Muscle of leg (tissue), 11 donors: ENCODE data around the gene PIGA. TPM values are rescaled to one million over a fixed set of nuclear protein-coding genes. Genes with fewer than 3 reads are reported as not detected.
"Not testable (repeated sequence)": the region's sequence is repeated elsewhere in the genome, so short reads cannot be mapped to it uniquely, and the experiment has no call there.

Source experiments
- DNase-seq: peaks from one replicate; pipeline ENCODE4 v3.0.0; 2013
- H3K27ac ChIP-seq: one replicate; pipeline ENCODE4 v1.5.1; 2013; ENCODE audit warnings: mild to moderate bottlenecking, low read length, control low read depth
- H3K27me3 ChIP-seq: one replicate; pipeline ENCODE4 v1.6.1; 2013; ENCODE audit warnings: low read length; ENCODE audit not compliant: control insufficient read depth, insufficient read depth
- H3K36me3 ChIP-seq: one replicate; pipeline ENCODE4 v1.6.1; 2013; ENCODE audit warnings: low read length; ENCODE audit not compliant: control insufficient read depth, insufficient read depth
- H3K4me1 ChIP-seq: one replicate; pipeline ENCODE4 v1.6.1; 2013; ENCODE audit warnings: low read length; ENCODE audit not compliant: control insufficient read depth, insufficient read depth
- H3K4me3 ChIP-seq: one replicate; pipeline ENCODE4 v1.5.1; 2013; ENCODE audit warnings: low read length, control low read depth
- H3K9me3 ChIP-seq: replicated peaks from 2 replicates; pipeline ENCODE4 v1.6.1; 2013; ENCODE audit warnings: low read depth, low read length; ENCODE audit not compliant: control insufficient read depth
- WGBS: methylation state at CpG from one replicate; pipeline ENCODE4 v1.1.5; 2013; ENCODE audit warnings: missing lambda C conversion rate; ENCODE audit not compliant: insufficient coverage; 5-methylcytosine and 5-hydroxymethylcytosine counted together
- polyA plus RNA-seq, 8 donors: library from polyadenylated mRNA; unstranded; fragments of 120-200 nt; gene quantifications; one replicate each; pipeline versions ENCODE4 v1.2.1 to v1.2.3, GENCODE V29; 2013; ENCODE audit warnings: inconsistent platforms in 1 of 8, low replicate concordance in 1 of 8; ENCODE audit not compliant: insufficient read length in 8 of 8, insufficient read depth in 1 of 8
- total RNA-seq: library from RNA; stranded (reverse); fragments of 120-200 nt; gene quantifications from one replicate; pipeline ENCODE4 v1.2.4, GENCODE V29; 2013

Gene PIGA
- total and polyA plus RNA-seq, 9 donors = 4.5 to 8.3 (median 6.2) TPM

- DNase-seq = no peak
- H3K27ac ChIP-seq = no peak overlapping the region
- no peaks in the 10 kb centered on the region for H3K9me3 ChIP-seq
- no peak overlapping the region for H3K4me3 ChIP-seq
- peaks cover 2% of the 10 kb centered on the region for H3K36me3 ChIP-seq
- H3K27me3 ChIP-seq = peaks cover 8% of the 10 kb centered on the region
- WGBS = 82% methylated on average over 1 of the region's 3 CpGs
- no peaks in the 10 kb centered on the region for H3K4me1 ChIP-seq
Observed at GRCh38 chrX:15322072-15322471, 13.3 kb downstream of the PIGA start.

GRCh38 chrX:15321447-15321846 lies 13.9 kb downstream of the PIGA start:
- Histone ChIP-seq H3K36me3 (peaks cover 2% of the 10 kb centered on the region), H3K4me3 (no peak overlapping the region), H3K27me3 (peaks cover 8% of the 10 kb centered on the region), H3K4me1 (no peaks in the 10 kb centered on the region), H3K27ac (no peak overlapping the region), H3K9me3 (no peaks in the 10 kb centered on the region)
- DNase-seq = peak; percentile 38
- 100% methylated on average over 1 of the region's 4 CpGs for WGBS

GRCh38 chrX:15320297-15320696 lies 15.0 kb downstream of the PIGA start:
- H3K27ac ChIP-seq = no peak overlapping the region
- DNase-seq = no peak
- WGBS = no CpG with 5 or more reads among the region's 4 CpGs
- H3K36me3 ChIP-seq = peaks cover 2% of the 10 kb centered on the region
- no peak overlapping the region for H3K4me3 ChIP-seq
- H3K9me3 ChIP-seq = no peaks in the 10 kb centered on the region
- no peaks in the 10 kb centered on the region for H3K4me1 ChIP-seq
- peaks cover 8% of the 10 kb centered on the region for H3K27me3 ChIP-seq

- Histone ChIP-seq H3K4me1 (no peaks in the 10 kb centered on the region), H3K9me3 (no peaks in the 10 kb centered on the region), H3K27ac (no peak overlapping the region), H3K36me3 (peaks cover 2% of the 10 kb centered on the region), H3K27me3 (peaks cover 8% of the 10 kb centered on the region), H3K4me3 (no peak overlapping the region)
- DNase-seq = no peak
- no CpG with 5 or more reads among the region's 4 CpGs for WGBS
Observed at GRCh38 chrX:15319075-15319474, 16.2 kb downstream of the PIGA start.

- Histone ChIP-seq H3K27ac (no peak within 1 kb of the TSS), H3K27me3 (peaks cover 6% of the 10 kb centered on the region), H3K4me1 (no peaks in the 10 kb centered on the region), H3K9me3 (no peaks in the 10 kb centered on the region), H3K36me3 (no peaks in the 10 kb centered on the region), H3K4me3 (peak within 1 kb of the TSS; percentile 0)
- 80% methylated on average over 1 of the region's 3 CpGs for WGBS
- no peak for DNase-seq
Observed at GRCh38 chrX:15315509-15315908, 19.8 kb downstream of the PIGA start, which contains the start of gene ASB11. TSS of gene ASB11 (minus strand) at chrX:15315640. CDS start at chrX:15315605, 35 bp downstream.

GRCh38 chrX:15314472-15314871 lies 20.9 kb downstream of the PIGA start:
- WGBS = no CpG with 5 or more reads among the region's 2 CpGs
- no peak for DNase-seq
- H3K4me1 ChIP-seq = no peaks in the 10 kb centered on the region
- H3K4me3 ChIP-seq = peak overlapping the region; percentile 0
- H3K27me3 ChIP-seq = peaks cover 6% of the 10 kb centered on the region
- H3K27ac ChIP-seq = no peak overlapping the region
- no peaks in the 10 kb centered on the region for H3K9me3 ChIP-seq
- no peaks in the 10 kb centered on the region for H3K36me3 ChIP-seq

- H3K27me3 ChIP-seq = peaks cover 20% of the 10 kb centered on the region
- no peak overlapping the region for H3K4me3 ChIP-seq
- H3K9me3 ChIP-seq = no peaks in the 10 kb centered on the region
- no peak overlapping the region for H3K27ac ChIP-seq
- H3K36me3 ChIP-seq = no peaks in the 10 kb centered on the region
- 83% methylated on average over 2 of the region's 3 CpGs for WGBS
- H3K4me1 ChIP-seq = no peaks in the 10 kb centered on the region
- DNase-seq = no peak
Observed at GRCh38 chrX:15311119-15311518, 24.2 kb downstream of the PIGA start.

- H3K27ac ChIP-seq = peak overlapping the region; percentile 60
- no peak overlapping the region for H3K4me3 ChIP-seq
- peak; percentile 91 for DNase-seq
- H3K27me3 ChIP-seq = peaks cover 20% of the 10 kb centered on the region
- WGBS = no CpG with 5 or more reads among the region's 3 CpGs
- H3K36me3 ChIP-seq = no peaks in the 10 kb centered on the region
- H3K4me1 ChIP-seq = no peaks in the 10 kb centered on the region
- no peaks in the 10 kb centered on the region for H3K9me3 ChIP-seq
Observed at GRCh38 chrX:15310117-15310516, 25.2 kb downstream of the PIGA start.

- H3K4me3 ChIP-seq, H3K27ac ChIP-seq, H3K4me1 ChIP-seq, H3K36me3 ChIP-seq, DNase-seq, H3K9me3 ChIP-seq: not testable (repeated sequence)
- WGBS = no CpG with 5 or more reads among the region's 3 CpGs
- peaks cover 30% of the 10 kb centered on the region for H3K27me3 ChIP-seq
Observed at GRCh38 chrX:15305899-15306298, 29.4 kb downstream of the PIGA start.

- H3K4me3 ChIP-seq = no peak overlapping the region
- H3K9me3 ChIP-seq = no peaks in the 10 kb centered on the region
- H3K27me3 ChIP-seq = peaks cover 29% of the 10 kb centered on the region
- no peaks in the 10 kb centered on the region for H3K4me1 ChIP-seq
- peak; percentile 73 for DNase-seq
- peak overlapping the region; percentile 71 for H3K27ac ChIP-seq
- 19% methylated on average over 3 of the region's 4 CpGs for WGBS
- no peaks in the 10 kb centered on the region for H3K36me3 ChIP-seq
Observed at GRCh38 chrX:15301924-15302323, 33.4 kb downstream of the PIGA start.
